GM12865 (cell line): ENCODE results near the gene MPPED1.

ENCODE experiments used
- DNase-seq: peaks from one replicate; pipeline ENCODE4 v3.0.0; 2010; ENCODE audit warnings: low read depth
- H3K4me3 ChIP-seq: 2 replicates; pipeline ENCODE4 v1.5.1; 2011; ENCODE audit warnings: mild to moderate bottlenecking, low read depth, low read length, control low read depth
- CTCF ChIP-seq: IDR thresholded peaks from 2 replicates; pipeline ENCODE4 v1.5.1; 2011; ENCODE audit warnings: low read length, control low read depth, low read depth, inconsistent platforms; ENCODE audit not compliant: insufficient read depth; ENCODE audit errors: missing control alignments

MPPED1 gene

GRCh38 chr22:43398246-43398645 lies 13.6 kb upstream of the MPPED1 start:
- no peak for DNase-seq
- no peak for TF ChIP-seq CTCF
- H3K4me3 ChIP-seq = no peak overlapping the region

GRCh38 chr22:43398910-43399309 lies 12.9 kb upstream of the MPPED1 start:
- no peak for DNase-seq
- no peak for TF ChIP-seq CTCF
- no peak overlapping the region for H3K4me3 ChIP-seq

GRCh38 chr22:43399338-43399979 lies 12.4 kb upstream of the MPPED1 start:
- no peak for TF ChIP-seq CTCF
- no peak for DNase-seq
- H3K4me3 ChIP-seq = no peak overlapping the region

GRCh38 chr22:43399980-43400358 lies 11.8 kb upstream of the MPPED1 start:
- DNase-seq = no peak
- no peak for TF ChIP-seq CTCF
- H3K4me3 ChIP-seq = no peak overlapping the region

- H3K4me3 ChIP-seq = no peak overlapping the region
- TF ChIP-seq CTCF = no peak
- DNase-seq = no peak
Observed at GRCh38 chr22:43400449-43400848, 11.4 kb upstream of the MPPED1 start.

- no peak overlapping the region for H3K4me3 ChIP-seq
- TF ChIP-seq CTCF = no peak
- no peak for DNase-seq
Observed at GRCh38 chr22:43401233-43401632, 10.6 kb upstream of the MPPED1 start.

GRCh38 chr22:43401661-43402060 lies 10.2 kb upstream of the MPPED1 start:
- no peak for TF ChIP-seq CTCF
- DNase-seq = no peak
- no peak overlapping the region for H3K4me3 ChIP-seq
